GM18909 (cell line): ENCODE results near the gene CCDC158.
"Not testable (repeated sequence)": the region's sequence is repeated elsewhere in the genome, so short reads cannot be mapped to it uniquely, and the experiment has no call there.

Experiments
- ATAC-seq: cut with Tn5 transposase; IDR thresholded peaks from one replicate; pipeline ENCODE4 v1.9.1; 2021; ENCODE audit warnings: mild to moderate bottlenecking; ENCODE audit not compliant: unreplicated experiment, poor library complexity

Gene CCDC158

GRCh38 chr4:76287811-76288210 lies 133.1 kb downstream of the CCDC158 start:
- ATAC-seq: not testable (repeated sequence)

- ATAC-seq: no peak
Measured at GRCh38 chr4:76283900-76284299, 137.0 kb downstream of the CCDC158 start.

DNA sequence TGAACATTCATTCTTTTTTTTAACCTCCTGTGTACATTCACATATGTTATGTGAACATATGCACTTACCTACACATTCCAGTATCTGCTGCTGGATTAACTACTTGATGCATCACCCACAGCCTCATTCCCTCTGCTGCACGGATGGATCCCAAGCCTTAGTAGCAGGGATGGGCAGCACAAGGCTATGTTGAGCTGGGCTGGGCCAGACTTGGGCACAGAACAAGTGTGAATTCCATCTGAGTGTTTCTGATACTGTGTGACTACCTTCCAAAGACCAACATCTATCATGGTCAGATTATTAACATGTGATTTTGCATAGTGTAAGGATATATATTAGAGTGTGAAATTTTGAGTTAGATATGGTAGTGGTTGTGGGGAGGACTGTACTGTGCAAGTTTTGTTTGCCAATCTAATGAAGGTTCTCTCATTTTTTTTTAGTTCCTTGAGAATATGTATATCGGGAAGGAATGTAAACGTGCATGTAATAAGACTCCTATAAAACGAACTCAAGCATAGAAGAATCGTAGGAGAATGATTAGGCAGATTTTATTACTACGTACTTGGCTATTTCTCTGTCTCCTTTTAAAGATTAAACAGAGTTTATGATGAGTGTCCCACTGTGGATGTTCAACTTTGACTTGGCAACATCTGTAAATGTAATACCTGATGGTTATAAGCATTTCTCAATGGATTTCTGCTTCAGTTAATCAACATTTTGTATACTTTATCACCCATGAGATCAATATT lies 137.8 kb downstream of the CCDC158 start:
- ATAC-seq: no peak

GRCh38 chr4:76281594-76281993 lies 139.3 kb downstream of the CCDC158 start:
- not testable (repeated sequence) for ATAC-seq

DNA sequence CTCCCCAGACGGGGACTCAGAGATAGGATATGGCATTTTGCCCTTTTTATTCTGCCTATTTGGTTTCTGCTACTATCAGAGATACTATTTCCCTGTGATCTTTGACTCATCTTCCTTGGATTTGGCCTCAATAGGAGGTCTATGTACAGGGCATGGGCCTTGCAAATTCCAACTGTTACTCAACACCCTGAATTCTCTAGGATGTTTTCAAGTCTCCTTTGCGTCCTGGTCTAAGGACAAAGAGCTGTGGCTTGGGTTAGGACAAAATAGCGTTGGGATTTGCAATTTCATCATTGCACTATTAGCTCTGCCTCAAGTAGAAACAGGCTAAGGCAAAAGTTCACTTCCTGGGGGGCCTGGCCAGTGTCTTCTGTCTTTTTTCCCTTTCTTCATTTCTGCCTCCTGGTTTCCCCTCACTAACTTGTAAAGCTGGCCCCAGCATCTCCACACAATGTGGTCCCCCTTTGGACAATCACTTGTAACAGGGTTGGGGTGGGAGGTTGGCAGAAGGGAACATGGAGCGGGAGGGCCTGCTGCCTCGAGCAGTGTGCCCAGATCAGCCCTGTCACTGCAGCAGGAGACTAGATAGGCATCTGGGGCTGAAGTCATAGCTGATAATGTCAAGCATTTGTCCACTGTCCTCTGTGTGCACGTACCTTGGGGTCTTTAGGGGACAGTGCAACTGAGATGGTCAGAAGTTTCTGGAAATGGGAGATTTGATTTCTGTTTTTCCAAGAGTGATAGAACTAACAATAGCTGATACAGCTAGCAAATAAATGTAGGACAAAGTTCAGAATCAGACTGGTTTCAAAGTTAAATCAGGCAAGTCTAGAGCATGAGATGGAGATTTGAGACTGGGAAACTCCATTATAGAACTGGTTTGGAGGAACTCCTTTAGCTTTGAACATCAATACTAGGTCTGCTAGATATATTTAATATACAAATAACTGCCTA lies 140.2 kb downstream of the CCDC158 start:
- no peak for ATAC-seq

GRCh38 chr4:76279462-76279861 lies 141.5 kb downstream of the CCDC158 start:
- ATAC-seq: no peak

GRCh38 chr4:76278583-76278982 lies 142.4 kb downstream of the CCDC158 start:
- no peak for ATAC-seq

DNA sequence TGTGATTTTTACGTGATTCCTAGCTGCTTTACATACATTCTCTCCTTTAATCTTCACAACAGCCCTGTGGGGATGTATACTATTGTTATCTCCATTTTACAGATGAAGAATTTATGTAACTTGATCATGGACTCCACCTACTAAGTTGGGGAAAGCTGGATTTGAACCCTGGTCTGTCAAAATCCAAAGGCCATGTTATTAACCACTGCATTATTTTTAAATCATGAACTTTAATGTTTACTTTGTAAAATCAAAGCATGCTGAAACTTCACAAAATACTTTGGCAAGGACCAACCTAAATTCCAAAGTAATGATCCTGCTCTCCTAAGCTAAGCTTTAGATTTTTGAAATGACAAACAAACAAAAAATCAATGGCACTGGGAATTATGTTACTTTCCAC lies 143.3 kb downstream of the CCDC158 start:
- ATAC-seq: no peak

GRCh38 chr4:76276813-76277212 lies 144.1 kb downstream of the CCDC158 start:
- ATAC-seq: no peak

- ATAC-seq: no peak
Measured at GRCh38 chr4:76275486-76276124, 145.3 kb downstream of the CCDC158 start.

GRCh38 chr4:76272999-76273398 lies 147.9 kb downstream of the CCDC158 start:
- no peak for ATAC-seq

GRCh38 chr4:76272582-76272981 lies 148.4 kb downstream of the CCDC158 start:
- ATAC-seq: no peak

DNA sequence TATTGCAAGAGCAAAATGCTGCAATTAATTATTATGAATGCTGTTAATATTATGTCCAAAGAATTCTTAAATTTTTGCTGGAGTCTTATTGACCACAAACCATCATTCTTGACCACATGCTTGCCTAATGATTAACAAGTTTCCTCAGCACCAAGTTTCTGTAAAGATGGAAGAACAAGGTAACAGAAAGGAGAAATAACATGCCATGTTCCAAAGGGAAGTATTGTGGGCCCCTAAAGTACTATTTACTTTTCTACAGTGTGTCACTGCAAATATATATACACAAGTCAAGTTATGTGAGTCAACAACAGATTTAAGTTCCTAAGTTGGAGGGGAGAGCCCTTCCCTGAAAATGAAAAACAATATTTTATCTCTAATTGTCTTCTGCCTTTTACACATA lies 148.9 kb downstream of the CCDC158 start:
- no peak for ATAC-seq

DNA sequence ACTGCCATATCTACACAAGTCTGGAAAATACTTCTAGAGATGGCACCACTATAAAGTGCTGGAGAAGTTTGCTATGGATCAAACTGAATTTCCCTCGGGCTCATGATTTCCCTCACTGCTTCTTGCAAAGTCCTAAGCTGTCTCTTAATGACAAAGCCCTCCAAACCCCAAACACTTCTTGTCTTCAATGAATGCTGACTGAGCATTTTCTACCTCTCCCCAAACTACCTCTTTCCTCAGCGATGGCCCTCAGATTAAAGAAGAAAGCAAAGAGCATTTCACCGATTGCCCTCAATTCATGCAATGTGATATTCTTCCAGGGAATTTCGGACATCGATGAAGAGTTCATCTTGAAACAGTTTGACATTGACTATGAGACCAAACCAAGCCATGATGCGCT lies 149.7 kb downstream of the CCDC158 start:
- ATAC-seq: no peak

- ATAC-seq: no peak
Measured at GRCh38 chr4:76270244-76271175, 150.4 kb downstream of the CCDC158 start.

DNA sequence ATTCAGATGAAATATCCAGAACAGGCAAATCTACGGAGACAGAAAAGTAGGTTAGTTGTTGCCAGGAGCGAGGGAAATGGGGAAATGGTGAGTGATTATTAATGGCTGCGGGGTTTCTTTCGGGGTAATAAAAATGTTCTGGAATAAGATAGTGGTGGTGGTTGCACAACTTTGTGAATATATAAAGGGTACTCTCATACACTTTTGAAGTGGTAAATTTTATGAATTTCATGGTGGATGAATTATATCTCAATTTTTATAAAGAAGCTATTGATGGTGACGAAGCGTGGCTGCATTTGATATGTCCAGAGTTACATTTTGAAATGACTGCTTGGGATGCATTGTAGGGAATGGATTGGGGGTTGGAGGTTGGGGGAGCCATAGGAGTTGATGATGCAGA lies 153.1 kb downstream of the CCDC158 start:
- no peak for ATAC-seq

- ATAC-seq: no peak
Measured at GRCh38 chr4:76266627-76267026, 154.3 kb downstream of the CCDC158 start.

DNA sequence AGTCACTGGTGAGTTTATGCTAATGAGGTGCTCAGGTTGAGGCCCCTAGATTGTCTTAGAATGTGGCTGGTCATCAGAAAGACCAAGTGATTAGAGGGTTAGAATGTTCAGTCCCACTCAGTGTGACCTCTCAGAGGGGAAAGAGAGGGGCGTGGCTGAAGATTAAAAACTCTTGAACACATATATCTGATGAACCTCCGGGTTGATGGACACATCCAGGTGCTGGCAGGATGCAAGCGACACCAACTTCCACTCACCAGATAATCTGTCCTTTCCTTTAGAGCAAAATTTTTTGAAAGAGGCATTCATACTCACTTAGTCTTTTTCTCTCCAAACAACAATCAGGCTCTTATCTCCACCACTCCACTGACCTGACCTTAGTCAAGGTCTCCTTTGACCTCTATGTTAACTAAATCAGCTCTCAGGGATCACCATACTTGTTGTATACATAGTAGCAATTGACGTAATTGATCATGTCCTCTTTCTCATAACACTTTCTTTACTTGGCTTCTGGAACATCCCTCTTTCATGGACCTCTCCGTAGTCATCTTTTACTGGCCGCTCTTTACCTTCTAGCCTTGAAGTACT lies 155.2 kb downstream of the CCDC158 start:
- ATAC-seq: no peak
